H1 (cell line): ENCODE measurements around the gene HMGB1. TPM values are rescaled to one million over a fixed set of nuclear protein-coding genes. Genes with fewer than 3 reads are reported as not detected.

ENCODE experiments used
- CTCF ChIA-PET: fragments of 300-600 bp; sonication (Branson Sonifier 250); formaldehyde crosslinking; loops from one replicate; lab custom pipeline; 2021; ENCODE audit not compliant: partially characterized antibody; lab: Charles Lee
- POLR2A ChIA-PET: fragments of 300-600 bp; sonication (Branson Sonifier 250); formaldehyde crosslinking; loops from one replicate; lab custom pipeline; 2021; ENCODE audit warnings: inconsistent platforms; ENCODE audit not compliant: partially characterized antibody; lab: Charles Lee
- DNase-seq, 2 experiments: peaks; one replicate each; pipeline versions ENCODE4 v3.0.0 to v3.0.0-alpha.2; 2010 to 2022; ENCODE audit warnings: low spot score in 2 of 2, low read depth in 1 of 2, mixed read lengths in 1 of 2
- FAIRE-seq: peaks from 2 replicates; lab custom pipeline; 2011; peaks lifted over from hg19 to GRCh38; lab: Jason Lieb, UNC
- H2AFZ ChIP-seq: 2 replicates; pipeline ENCODE4 v1.8.1; 2012; ENCODE audit warnings: low read length, inconsistent platforms
- H2AK5ac ChIP-seq: 2 replicates; pipeline ENCODE4 v1.6.1; 2013; ENCODE audit warnings: low read depth, low read length
- H2BK120ac ChIP-seq: replicated peaks from 2 replicates; pipeline ENCODE3; 2013; ENCODE audit warnings: low read depth, low read length, inconsistent platforms
- H2BK12ac ChIP-seq: 2 replicates; pipeline ENCODE4 v1.6.1; 2013; ENCODE audit warnings: low read depth, low read length
- H2BK15ac ChIP-seq: 2 replicates; pipeline ENCODE4 v1.6.1; 2013; ENCODE audit warnings: low read length
- H2BK20ac ChIP-seq: 2 replicates; pipeline ENCODE4 v1.6.1; 2013; ENCODE audit warnings: low read length
- H2BK5ac ChIP-seq: 2 replicates; pipeline ENCODE4 v1.6.1; 2013; ENCODE audit warnings: low read depth, low read length
- H3K14ac ChIP-seq: 2 replicates; pipeline ENCODE4 v1.6.1; 2013; ENCODE audit warnings: inconsistent platforms; ENCODE audit not compliant: insufficient read length
- H3K18ac ChIP-seq: 2 replicates; pipeline ENCODE4 v1.6.1; 2013; ENCODE audit warnings: low read length; ENCODE audit errors: extremely low read depth
- H3K23ac ChIP-seq: 2 replicates; pipeline ENCODE4 v1.6.1; 2013; ENCODE audit warnings: inconsistent platforms; ENCODE audit not compliant: insufficient read length
- H3K23me2 ChIP-seq: 2 replicates; pipeline ENCODE4 v1.6.1; 2013; ENCODE audit warnings: low read depth, low read length
- H3K27ac ChIP-seq: 2 replicates; pipeline ENCODE4 v1.6.1; 2011; ENCODE audit warnings: low read depth, low read length, inconsistent platforms
- H3K27me3 ChIP-seq, 4 experiments: replicated peaks in 1 of 4; 1 replicate in 1 of 4; 2 replicates in 3 of 4; pipeline versions ENCODE4 v1.6.1 to v1.8.1; 2011 to 2013; ENCODE audit warnings: low read length in 3 of 4, mild to moderate bottlenecking in 3 of 4, inconsistent platforms in 2 of 4, mixed read lengths in 2 of 4, moderate library complexity in 1 of 4; ENCODE audit not compliant: control insufficient read depth in 3 of 4, insufficient read depth in 3 of 4; ENCODE audit errors: extremely low read depth in 1 of 4
- H3K36me3 ChIP-seq, 4 experiments: 2 replicates each; pipeline versions ENCODE4 v1.6.1 to v1.8.1; 2011 to 2013; ENCODE audit warnings: mild to moderate bottlenecking in 4 of 4, low read length in 3 of 4, moderate library complexity in 2 of 4, control low read depth in 1 of 4, inconsistent platforms in 1 of 4; ENCODE audit not compliant: insufficient read depth in 4 of 4, control insufficient read depth in 2 of 4
- H3K4ac ChIP-seq: replicated peaks from 2 replicates; pipeline ENCODE3; 2013; ENCODE audit warnings: low read length, low read depth, mixed read lengths, inconsistent platforms; ENCODE audit not compliant: insufficient read length
- H3K4me1 ChIP-seq, 4 experiments: replicated peaks in 1 of 4; 1 replicate in 1 of 4; 2 replicates in 3 of 4; pipeline versions ENCODE4 v1.6.1 to v1.8.1; 2011 to 2013; ENCODE audit warnings: low read length in 3 of 4, inconsistent platforms in 2 of 4, mixed read lengths in 1 of 4; ENCODE audit not compliant: insufficient read depth in 4 of 4, control insufficient read depth in 3 of 4
- H3K4me2 ChIP-seq, 2 experiments: 2 replicates each; pipeline versions ENCODE4 v1.6.1 to v1.8.1; 2011 to 2013; ENCODE audit warnings: low read depth in 2 of 2, low read length in 2 of 2, control low read depth in 1 of 2, inconsistent platforms in 1 of 2, mild to moderate bottlenecking in 1 of 2; ENCODE audit not compliant: insufficient read depth in 1 of 2
- H3K4me3 ChIP-seq, 4 experiments: fragments of 200-600, 300-600 bp in 1 of 4; sonication (generic), shearing (Covaris generic), sonication (Bioruptor Twin) in 1 of 4; 2 replicates each; pipeline versions ENCODE4 v1.5.1 to v1.8.1; 2011 to 2016; ENCODE audit warnings: low read length in 4 of 4, low read depth in 3 of 4, control low read depth in 2 of 4, inconsistent platforms in 2 of 4, mild to moderate bottlenecking in 2 of 4, mixed read lengths in 1 of 4, moderate library complexity in 1 of 4; ENCODE audit not compliant: insufficient read depth in 2 of 4; ENCODE audit errors: extremely low read depth in 1 of 4
- H3K56ac ChIP-seq: replicated peaks from 2 replicates; pipeline ENCODE3; 2013; ENCODE audit warnings: low read depth, mild to moderate bottlenecking, mixed read lengths, low read length, inconsistent platforms; ENCODE audit not compliant: insufficient read length
- H3K79me1 ChIP-seq: 2 replicates; pipeline ENCODE4 v1.6.1; 2013; ENCODE audit warnings: low read depth, low read length, control low read depth
- H3K79me2 ChIP-seq, 2 experiments: 2 replicates each; pipeline versions ENCODE4 v1.6.1 to v1.8.1; 2012 to 2013; ENCODE audit warnings: low read length in 2 of 2, mild to moderate bottlenecking in 2 of 2, inconsistent platforms in 1 of 2; ENCODE audit not compliant: insufficient read depth in 2 of 2, control insufficient read depth in 1 of 2
- H3K9ac ChIP-seq, 4 experiments: replicated peaks in 1 of 4; 1 replicate in 1 of 4; 2 replicates in 3 of 4; pipeline versions ENCODE4 v1.6.1 to v1.8.1; 2011 to 2013; ENCODE audit warnings: low read depth in 3 of 4, low read length in 3 of 4, control low read depth in 2 of 4, mild to moderate bottlenecking in 2 of 4, moderate library complexity in 2 of 4, inconsistent platforms in 1 of 4; ENCODE audit errors: extremely low read depth in 1 of 4
- H3K9me3 ChIP-seq, 2 experiments: 2 replicates each; pipeline versions ENCODE4 v1.6.1 to v1.8.1; 2012 to 2013; ENCODE audit warnings: mild to moderate bottlenecking in 2 of 2, moderate library complexity in 2 of 2, control low read depth in 1 of 2, inconsistent platforms in 1 of 2, low read depth in 1 of 2, low read length in 1 of 2, mixed read lengths in 1 of 2; ENCODE audit not compliant: insufficient read depth in 2 of 2
- H4K20me1 ChIP-seq, 2 experiments: replicated peaks in 1 of 2; 2 replicates each; pipeline versions ENCODE3 to v1.8.1; 2011 to 2013; ENCODE audit warnings: inconsistent platforms in 2 of 2, low read length in 2 of 2, mild to moderate bottlenecking in 1 of 2; ENCODE audit not compliant: insufficient read depth in 2 of 2, control insufficient read depth in 1 of 2
- H4K5ac ChIP-seq: 2 replicates; pipeline ENCODE4 v1.6.1; 2013; ENCODE audit warnings: low read length, low read depth, mixed read lengths, inconsistent platforms; ENCODE audit not compliant: insufficient read length
- H4K8ac ChIP-seq: 2 replicates; pipeline ENCODE4 v1.8.0; 2013; ENCODE audit warnings: mild to moderate bottlenecking, moderate library complexity, low read length, inconsistent platforms; ENCODE audit not compliant: insufficient read depth; ENCODE audit errors: extremely low read depth
- H4K91ac ChIP-seq: replicated peaks from 2 replicates; pipeline ENCODE3; 2013; ENCODE audit warnings: low read length, mixed read lengths, inconsistent platforms; ENCODE audit not compliant: insufficient read length
- CBX5 ChIP-seq: fragments of 300-800, 300-1000 bp; sonication (generic); IDR thresholded peaks from 2 replicates; pipeline ENCODE4 v1.7.1; 2016; ENCODE audit warnings: antibody characterized with exemption, low read length, low read depth
- CTCF ChIP-seq, 3 experiments: IDR thresholded peaks; 1 replicate in 2 of 3; 2 replicates in 1 of 3; pipeline versions ENCODE4 v1.5.1 to v1.6.1; 2011; ENCODE audit warnings: low read length in 3 of 3, mild to moderate bottlenecking in 3 of 3, inconsistent platforms in 2 of 3, low read depth in 1 of 3, moderate library complexity in 1 of 3; ENCODE audit not compliant: insufficient read depth in 1 of 3; ENCODE audit errors: control extremely low read depth in 1 of 3
- POU5F1 ChIP-seq: IDR thresholded peaks from 2 replicates; pipeline ENCODE4 v1.6.1; 2011; ENCODE audit warnings: low read depth, mild to moderate bottlenecking, low read length, moderate library complexity
- RFX5 ChIP-seq: IDR thresholded peaks from 2 replicates; pipeline ENCODE4 v1.6.1; 2011; ENCODE audit warnings: low read depth, low read length, improper control_type of control experiment, borderline replicate concordance
- WGBS, 2 experiments: shearing (Covaris generic) in 1 of 2; methylation state at CpG; one replicate each; pipeline versions ENCODE4 v1.1.6 to v1.1.7; 2013 to 2015; ENCODE audit warnings: low lambda C conversion rate in 2 of 2, mixed read lengths in 2 of 2, inconsistent platforms in 1 of 2, low coverage in 1 of 2, missing lambda C conversion rate in 1 of 2; ENCODE audit not compliant: insufficient replicate concordance in 2 of 2, insufficient coverage in 1 of 2, insufficient read length in 1 of 2; ENCODE audit errors: extremely low coverage in 1 of 2, missing lambda C conversion rate in 1 of 2; 5-methylcytosine and 5-hydroxymethylcytosine counted together
- polyA plus RNA-seq, 7 experiments: library from polyadenylated mRNA; depleted of rRNA in 3 of 7; stranded (reverse) in 5 of 7; unstranded in 2 of 7; fragments of >200 nt in 5 of 7; fragments of 200-250 nt in 2 of 7; gene quantifications; 1 replicate in 5 of 7; 2 replicates in 1 of 7; 4 replicates in 1 of 7; pipeline versions ENCODE4 v1.2.1 to v1.2.3, GENCODE V29; 2011 to 2013; ENCODE audit warnings: missing spikeins in 2 of 7, mixed read lengths in 2 of 7
- total RNA-seq: library from RNA; stranded (reverse); fragmentation: NEBNext Ultra II Directional; extraction: Animal tissue kit (Norgen Biotek cat#: 25700); gene quantifications from 2 replicates; pipeline ENCODE4 v1.2.1, GENCODE V29; 2021

HMGB1 gene
- total and polyA plus RNA-seq, 2 of the 8 experiments (the other 6 are each of a cell fraction or from before 2014, with no cell fraction given): 123 to 776 TPM

GRCh38 chr13:30479154-30479882 lies 13.6 kb upstream of the HMGB1 start:
- H2AK5ac ChIP-seq: no peak overlapping the region
- DNase-seq (no peak), FAIRE-seq (no peak)
- H2AFZ ChIP-seq: no peak overlapping the region; the same call in 1 of the 2 replicates
- no peak overlapping the region for H3K23ac ChIP-seq
- no peak for TF ChIP-seq RFX5
- TF ChIP-seq CBX5: no peak
- TF ChIP-seq CTCF (IDR thresholded peaks at IDR 0.05; ENCODE audit: control extremely low read depth in 1 of 3, insufficient read depth in 1 of 3, low read depth in 1 of 3, low read length in 3 of 3): no peak
- no peak for TF ChIP-seq POU5F1
- no peak overlapping the region for H3K27ac ChIP-seq
- H3K79me1 ChIP-seq: no peaks in the 10 kb centered on the region
- no peaks in the 10 kb centered on the region for H3K36me3 ChIP-seq
- no peaks in the 10 kb centered on the region for H3K9me3 ChIP-seq
- no peak overlapping the region for H3K4me2 ChIP-seq
- H2BK12ac ChIP-seq: no peak overlapping the region
- no peaks in the 10 kb centered on the region for H4K20me1 ChIP-seq
- H4K5ac ChIP-seq: no peak overlapping the region
- H2BK120ac ChIP-seq: no peak overlapping the region
- no peak overlapping the region for H3K14ac ChIP-seq
- H3K9ac ChIP-seq: no peak overlapping the region
- no peaks in the 10 kb centered on the region for H3K79me2 ChIP-seq
- no peak overlapping the region for H4K8ac ChIP-seq
- POLR2A ChIA-PET: interaction anchor here (0.8 to 6.4 kb wide), 4 partner anchors 11 to 138 kb away, joined by 3 to 53 read pairs (median 4); partner anchors contain the start of gene HMGB1
- no peak overlapping the region for H3K4me3 ChIP-seq
- no peaks in the 10 kb centered on the region for H3K23me2 ChIP-seq
- H4K91ac ChIP-seq: no peak overlapping the region
- peaks cover 0 to 11% (median 1%) of the 10 kb centered on the region in 4 experiments; a peak in 2 of 7 replicates for H3K4me1 ChIP-seq
- no peak overlapping the region for H2BK5ac ChIP-seq
- H3K56ac ChIP-seq: no peak overlapping the region
- no peak overlapping the region for H3K4ac ChIP-seq
- no peak overlapping the region for H2BK20ac ChIP-seq
- no peak overlapping the region for H2BK15ac ChIP-seq
- H3K18ac ChIP-seq: no peak overlapping the region
- H3K27me3 ChIP-seq: no peaks in the 10 kb centered on the region
- WGBS, 2 experiments: 83% methylated on average over 5 of the region's 5 CpGs; no CpG with 5 or more reads in 1 of the 2 experiments
- CTCF ChIA-PET: interaction anchor here (0.6 to 1.0 kb wide), 4 partner anchors 8 to 196 kb away, joined by 3 read pairs; no protein-coding TSS in a partner anchor
